ENCODE results near the gene DDX39B.
"Not testable (repeated sequence)": the region's sequence is repeated elsewhere in the genome, so short reads cannot be mapped to it uniquely, and the experiment has no call there.

The DDX39B gene

DNA sequence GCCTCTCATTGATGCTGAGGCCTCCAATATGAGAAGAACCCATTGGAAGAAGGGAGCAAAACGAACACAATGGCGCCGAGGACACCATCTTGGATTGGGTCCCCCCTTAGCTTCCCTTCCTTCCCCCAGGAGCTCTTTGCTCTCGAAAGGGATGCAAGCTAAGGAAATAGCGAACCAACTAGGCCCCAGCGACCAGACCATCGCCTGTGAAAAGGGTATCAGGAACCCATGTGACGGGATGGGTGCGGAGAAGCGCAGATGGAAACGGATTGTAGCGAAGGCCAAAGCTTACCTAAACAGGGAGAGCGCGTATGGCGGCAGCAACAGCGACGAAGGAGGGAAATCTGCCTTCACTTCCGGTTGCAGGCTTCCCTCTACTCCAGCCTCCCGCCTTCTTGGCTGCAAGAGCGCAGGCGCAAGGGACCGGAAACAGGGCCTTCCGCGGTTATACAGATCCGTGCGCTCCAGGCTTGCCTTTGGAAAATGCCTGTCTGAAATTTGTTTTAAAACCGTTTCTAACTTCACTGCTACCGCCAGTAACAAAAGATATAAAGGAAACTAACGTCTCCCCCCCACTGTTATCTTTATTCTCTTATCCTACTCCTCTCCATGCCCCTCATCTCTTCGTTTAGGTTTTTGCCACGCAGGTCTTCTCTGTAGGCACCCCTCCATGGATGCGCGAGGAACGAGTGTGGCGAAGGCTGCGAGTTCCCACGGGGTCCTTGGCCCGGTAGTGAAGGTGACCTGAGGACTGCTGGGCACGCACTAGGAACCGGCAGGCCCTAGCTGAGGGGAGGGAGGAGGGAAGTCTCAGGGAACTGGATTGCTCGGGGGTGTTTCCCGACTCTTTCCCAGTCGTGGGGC is at the start of gene DDX39B:
TSS of gene DDX39B (minus strand) at position 346 of the 864 bp plus-strand sequence. CDS start 1,471 bp downstream, outside the sequence.
- peak; percentile 92 for DNase-seq (ENCODE audit: low spot score)
- in situ Hi-C loops (cut with MboI; ENCODE audit: low pct_unique_long_range_greater_than_20kb, low sequenced_read_pairs, unreplicated experiment): no loop called here
- TF ChIP-seq, protein P1, sequence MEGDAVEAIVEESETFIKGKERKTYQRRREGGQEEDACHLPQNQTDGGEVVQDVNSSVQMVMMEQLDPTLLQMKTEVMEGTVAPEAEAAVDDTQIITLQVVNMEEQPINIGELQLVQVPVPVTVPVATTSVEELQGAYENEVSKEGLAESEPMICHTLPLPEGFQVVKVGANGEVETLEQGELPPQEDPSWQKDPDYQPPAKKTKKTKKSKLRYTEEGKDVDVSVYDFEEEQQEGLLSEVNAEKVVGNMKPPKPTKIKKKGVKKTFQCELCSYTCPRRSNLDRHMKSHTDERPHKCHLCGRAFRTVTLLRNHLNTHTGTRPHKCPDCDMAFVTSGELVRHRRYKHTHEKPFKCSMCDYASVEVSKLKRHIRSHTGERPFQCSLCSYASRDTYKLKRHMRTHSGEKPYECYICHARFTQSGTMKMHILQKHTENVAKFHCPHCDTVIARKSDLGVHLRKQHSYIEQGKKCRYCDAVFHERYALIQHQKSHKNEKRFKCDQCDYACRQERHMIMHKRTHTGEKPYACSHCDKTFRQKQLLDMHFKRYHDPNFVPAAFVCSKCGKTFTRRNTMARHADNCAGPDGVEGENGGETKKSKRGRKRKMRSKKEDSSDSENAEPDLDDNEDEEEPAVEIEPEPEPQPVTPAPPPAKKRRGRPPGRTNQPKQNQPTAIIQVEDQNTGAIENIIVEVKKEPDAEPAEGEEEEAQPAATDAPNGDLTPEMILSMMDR (IDR thresholded peaks at IDR 0.05; ENCODE audit: extremely low read depth, insufficient read depth, missing control alignments): no peak

DNA sequence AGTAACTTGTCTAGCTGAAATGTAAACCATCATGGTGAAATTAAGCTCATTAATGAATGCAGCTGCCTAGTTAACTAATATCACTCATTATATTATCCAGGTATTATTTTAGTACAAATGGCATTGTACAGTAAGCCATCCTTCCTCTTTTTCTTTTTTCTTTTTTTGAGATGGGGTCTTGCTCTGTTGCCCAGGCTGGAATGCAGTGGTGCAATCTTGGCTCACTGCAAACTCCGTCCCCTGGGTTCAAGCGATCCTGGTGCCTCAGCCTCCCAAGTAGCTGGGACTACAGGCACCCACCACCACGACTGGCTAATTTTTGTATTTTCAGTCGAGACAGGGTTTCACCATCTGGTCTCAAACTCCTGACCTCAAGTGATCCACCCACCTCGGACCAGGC is 48.9 kb upstream of the DDX39B start:
- not testable (repeated sequence) for DNase-seq (ENCODE audit: low spot score)
- in situ Hi-C loops (cut with MboI; ENCODE audit: low pct_unique_long_range_greater_than_20kb, low sequenced_read_pairs, unreplicated experiment): loop anchor here (5.0 kb wide), 1 partner anchor 38 kb away; no protein-coding TSS in a partner anchor

DNA sequence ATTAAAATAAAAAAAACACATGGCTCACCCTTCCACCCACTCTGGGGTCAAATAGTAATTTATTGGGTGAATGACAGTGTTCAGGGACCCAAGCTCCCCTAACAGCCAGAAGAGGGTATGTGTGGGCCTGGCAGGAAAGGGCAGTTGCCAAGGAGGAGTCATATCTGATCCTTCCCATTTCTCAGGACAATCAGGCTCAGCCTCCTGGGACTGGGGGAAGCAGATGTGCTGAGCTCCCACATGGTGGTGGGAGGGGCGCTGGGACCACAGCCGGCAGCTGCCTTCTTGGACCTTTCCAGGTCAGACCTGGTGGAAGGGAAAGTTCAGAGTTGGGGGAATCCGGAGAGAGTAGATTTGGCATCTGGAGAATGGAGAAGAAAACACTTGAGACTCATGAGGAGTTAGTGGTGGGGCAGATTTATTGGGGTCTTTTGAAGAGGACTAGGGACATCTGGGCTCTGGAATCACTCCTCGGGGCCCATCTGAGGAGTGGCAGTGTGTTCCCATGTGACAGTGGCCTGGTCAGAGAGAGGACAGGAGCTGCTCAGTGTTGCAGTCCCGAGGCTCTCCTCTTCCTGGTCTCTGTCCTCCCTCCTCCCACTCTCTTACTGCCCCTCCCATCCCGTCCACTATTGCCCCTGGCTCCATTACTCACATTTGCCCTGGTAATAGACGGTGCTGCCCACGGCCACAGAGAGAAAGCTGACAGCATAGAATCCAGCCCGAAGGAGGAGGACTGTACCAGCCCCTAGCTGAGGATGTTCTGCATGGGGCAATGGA is 47.3 kb upstream of the DDX39B start:
- in situ Hi-C loops (cut with MboI; ENCODE audit: low pct_unique_long_range_greater_than_20kb, low sequenced_read_pairs, unreplicated experiment): no loop called here
- DNase-seq (ENCODE audit: low spot score): no peak
- TF ChIP-seq, protein P1 (IDR thresholded peaks at IDR 0.05; ENCODE audit: extremely low read depth, insufficient read depth, missing control alignments): no peak

DNA sequence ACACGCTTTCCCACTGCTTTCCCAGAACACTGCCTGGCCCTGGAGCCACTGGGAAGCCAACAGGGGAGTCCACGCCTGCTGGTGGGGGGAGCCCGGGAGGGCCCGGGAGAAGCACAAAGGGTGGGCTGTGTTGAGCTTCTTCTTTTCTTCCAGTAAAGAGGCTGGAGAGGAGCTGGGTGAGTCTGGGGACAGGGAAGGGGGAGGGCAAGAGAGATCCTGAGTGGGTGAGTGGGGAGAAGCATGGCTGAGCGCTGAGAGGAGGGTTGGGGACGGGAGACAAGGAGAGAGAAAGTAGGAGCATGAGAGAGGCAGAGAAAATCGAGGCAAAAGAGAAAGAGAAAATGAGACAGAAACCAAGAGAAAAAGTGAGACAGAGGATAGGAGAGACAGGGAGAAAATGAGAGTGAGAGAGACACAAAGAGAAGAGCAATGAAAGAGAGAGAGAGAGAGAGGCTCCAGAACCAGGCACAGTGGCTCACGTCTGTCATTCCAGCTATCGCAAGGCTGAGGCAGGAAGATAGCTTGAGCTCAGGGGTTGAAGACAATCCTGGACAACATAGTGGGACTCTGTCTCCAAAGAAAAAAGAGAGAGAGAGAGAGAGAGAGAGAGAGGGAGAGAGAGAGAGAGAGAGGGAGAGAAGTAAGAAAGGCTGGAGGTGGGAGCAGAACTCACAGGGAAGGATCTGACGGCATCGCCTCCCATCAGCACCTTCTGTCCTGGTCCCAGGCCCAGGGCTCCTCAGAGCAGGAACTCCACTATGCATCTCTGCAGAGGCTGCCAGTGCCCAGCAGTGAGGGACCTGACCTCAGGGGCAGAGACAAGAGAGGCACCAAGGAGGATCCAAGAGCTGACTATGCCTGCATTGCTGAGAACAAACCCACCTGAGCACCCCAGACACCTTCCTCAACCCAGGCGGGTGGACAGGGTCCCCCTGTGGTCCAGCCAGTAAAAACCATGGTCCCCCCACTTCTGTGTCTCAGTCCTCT is 46.3 kb upstream of the DDX39B start:
- DNase-seq (ENCODE audit: low spot score): peak; percentile 43
- in situ Hi-C loops (cut with MboI; ENCODE audit: low pct_unique_long_range_greater_than_20kb, low sequenced_read_pairs, unreplicated experiment): no loop called here
- TF ChIP-seq, protein P1 (IDR thresholded peaks at IDR 0.05; ENCODE audit: extremely low read depth, insufficient read depth, missing control alignments): no peak

DNA sequence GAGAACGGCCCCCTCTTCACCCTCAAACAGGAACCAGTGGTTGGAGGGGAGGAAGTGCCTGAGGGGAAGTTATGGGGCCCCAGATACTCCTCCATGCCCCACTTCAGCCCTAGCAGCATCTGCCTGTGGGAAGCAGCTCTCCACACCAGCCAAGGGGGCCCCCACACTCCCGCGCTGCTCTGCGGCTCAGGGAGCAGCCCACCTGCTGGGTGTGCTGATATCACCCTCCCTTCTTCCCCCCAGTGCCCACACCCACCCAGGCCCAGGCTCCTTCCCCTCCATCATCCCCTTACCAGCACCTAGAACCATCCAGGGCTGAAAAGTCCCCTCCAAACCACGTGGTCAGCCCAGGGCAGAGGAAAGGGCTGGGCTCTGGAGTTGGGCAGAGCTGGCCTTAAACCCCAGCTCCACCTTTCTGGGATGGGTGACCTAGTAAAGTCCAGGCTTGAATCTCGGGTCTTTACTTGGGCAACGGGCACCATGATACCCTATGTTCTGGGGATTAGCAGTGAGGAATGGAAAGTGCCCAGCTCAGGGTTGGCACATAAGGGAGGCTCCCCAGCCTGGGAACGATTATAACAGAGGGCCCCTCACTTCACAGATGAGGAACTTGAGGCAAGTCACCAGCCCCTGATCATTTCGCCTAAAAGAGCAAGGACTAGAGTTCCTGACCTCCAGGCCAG is 44.9 kb upstream of the DDX39B start:
- TF ChIP-seq, protein P1 (IDR thresholded peaks at IDR 0.05; ENCODE audit: extremely low read depth, insufficient read depth, missing control alignments): no peak
- in situ Hi-C loops (cut with MboI; ENCODE audit: low pct_unique_long_range_greater_than_20kb, low sequenced_read_pairs, unreplicated experiment): no loop called here
- DNase-seq (ENCODE audit: low spot score): no peak

DNA sequence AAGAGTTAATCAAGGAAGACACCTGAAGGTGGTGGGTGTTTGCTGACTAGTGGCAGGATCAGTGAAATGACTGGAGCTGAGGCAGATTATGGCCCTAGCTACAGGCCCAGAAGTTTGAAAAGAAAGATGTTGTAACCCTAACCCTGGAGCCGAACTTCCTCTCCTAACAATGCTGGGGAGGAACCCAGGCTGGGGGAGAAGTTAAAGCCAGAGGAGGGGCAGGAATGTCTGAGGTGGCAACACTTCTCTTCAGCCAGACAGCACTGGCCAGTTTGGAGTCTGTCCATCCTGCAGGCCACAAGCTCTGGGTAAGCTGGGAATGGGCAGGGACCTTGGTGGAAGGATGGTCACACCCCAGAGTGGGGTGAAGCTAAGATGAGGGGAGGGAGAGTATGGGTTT is 44.2 kb upstream of the DDX39B start, which contains the start of gene LST1:
TSS of gene LST1 (plus strand) at position 270 of the 400 bp plus-strand sequence. CDS start 1,023 bp downstream, outside the sequence.
- TF ChIP-seq, protein P1 (IDR thresholded peaks at IDR 0.05; ENCODE audit: extremely low read depth, insufficient read depth, missing control alignments): no peak
- no peak for DNase-seq (ENCODE audit: low spot score)
- in situ Hi-C loops (cut with MboI; ENCODE audit: low pct_unique_long_range_greater_than_20kb, low sequenced_read_pairs, unreplicated experiment): no loop called here
